Measurements from ENCODE around the gene CTSL. TPM values are rescaled to one million over a fixed set of nuclear protein-coding genes. Genes with fewer than 3 reads are reported as not detected.

CTSL gene
- total and polyA plus RNA-seq, 2 experiments from 2014 or later = 34.5 to 35.3 TPM

DNA sequence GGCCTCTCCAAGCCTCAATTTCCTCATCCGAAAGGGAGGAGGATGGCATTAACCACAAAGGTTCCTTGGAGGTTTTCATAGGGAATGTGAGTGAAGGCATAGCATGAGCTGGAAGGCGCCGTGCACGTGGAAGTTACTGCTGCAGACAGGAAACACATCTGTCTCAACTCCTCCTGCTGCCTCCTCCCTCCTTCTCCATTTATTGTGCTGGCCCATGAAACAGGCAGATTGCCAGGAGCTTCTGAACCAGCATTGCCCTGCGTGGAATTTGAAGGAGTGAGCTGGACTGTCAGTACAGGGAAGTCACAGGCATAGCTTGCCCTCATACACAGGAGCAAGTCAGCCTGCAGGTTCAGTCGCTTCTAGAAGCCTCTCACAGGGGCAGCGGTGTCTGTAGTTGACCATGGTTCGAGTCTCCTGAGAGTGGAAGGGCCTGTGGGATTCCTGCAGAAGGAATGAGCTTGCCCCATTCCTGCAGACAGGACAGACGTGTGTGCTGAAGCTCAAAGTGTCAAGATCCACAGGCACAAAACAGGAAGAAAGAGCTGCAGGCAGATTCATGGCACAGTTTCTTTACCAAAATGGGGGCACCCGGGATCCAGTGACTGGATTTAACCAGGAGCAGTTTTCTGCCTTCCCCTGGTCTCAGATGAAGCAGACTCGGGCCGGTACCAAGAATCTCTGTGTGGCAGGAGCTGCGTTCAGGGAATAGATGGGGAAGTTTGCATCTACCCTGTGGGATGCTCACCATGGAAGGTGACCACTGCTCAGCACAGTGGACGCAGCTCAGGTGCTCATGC is 48.7 kb upstream of the CTSL start (continued):
- TF ChIP-seq, protein P1, sequence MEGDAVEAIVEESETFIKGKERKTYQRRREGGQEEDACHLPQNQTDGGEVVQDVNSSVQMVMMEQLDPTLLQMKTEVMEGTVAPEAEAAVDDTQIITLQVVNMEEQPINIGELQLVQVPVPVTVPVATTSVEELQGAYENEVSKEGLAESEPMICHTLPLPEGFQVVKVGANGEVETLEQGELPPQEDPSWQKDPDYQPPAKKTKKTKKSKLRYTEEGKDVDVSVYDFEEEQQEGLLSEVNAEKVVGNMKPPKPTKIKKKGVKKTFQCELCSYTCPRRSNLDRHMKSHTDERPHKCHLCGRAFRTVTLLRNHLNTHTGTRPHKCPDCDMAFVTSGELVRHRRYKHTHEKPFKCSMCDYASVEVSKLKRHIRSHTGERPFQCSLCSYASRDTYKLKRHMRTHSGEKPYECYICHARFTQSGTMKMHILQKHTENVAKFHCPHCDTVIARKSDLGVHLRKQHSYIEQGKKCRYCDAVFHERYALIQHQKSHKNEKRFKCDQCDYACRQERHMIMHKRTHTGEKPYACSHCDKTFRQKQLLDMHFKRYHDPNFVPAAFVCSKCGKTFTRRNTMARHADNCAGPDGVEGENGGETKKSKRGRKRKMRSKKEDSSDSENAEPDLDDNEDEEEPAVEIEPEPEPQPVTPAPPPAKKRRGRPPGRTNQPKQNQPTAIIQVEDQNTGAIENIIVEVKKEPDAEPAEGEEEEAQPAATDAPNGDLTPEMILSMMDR (conservative IDR thresholded peaks at IDR 0.05; ENCODE audit: low read depth in 2 of 2) = no peak
- TF ChIP-seq STAT1 (IDR thresholded peaks at IDR 0.05; ENCODE audit: unreplicated experiment) (no peak), ZNF114 (CRISPR knock-in tag; IDR thresholded peaks at IDR 0.05) (no peak)

DNA sequence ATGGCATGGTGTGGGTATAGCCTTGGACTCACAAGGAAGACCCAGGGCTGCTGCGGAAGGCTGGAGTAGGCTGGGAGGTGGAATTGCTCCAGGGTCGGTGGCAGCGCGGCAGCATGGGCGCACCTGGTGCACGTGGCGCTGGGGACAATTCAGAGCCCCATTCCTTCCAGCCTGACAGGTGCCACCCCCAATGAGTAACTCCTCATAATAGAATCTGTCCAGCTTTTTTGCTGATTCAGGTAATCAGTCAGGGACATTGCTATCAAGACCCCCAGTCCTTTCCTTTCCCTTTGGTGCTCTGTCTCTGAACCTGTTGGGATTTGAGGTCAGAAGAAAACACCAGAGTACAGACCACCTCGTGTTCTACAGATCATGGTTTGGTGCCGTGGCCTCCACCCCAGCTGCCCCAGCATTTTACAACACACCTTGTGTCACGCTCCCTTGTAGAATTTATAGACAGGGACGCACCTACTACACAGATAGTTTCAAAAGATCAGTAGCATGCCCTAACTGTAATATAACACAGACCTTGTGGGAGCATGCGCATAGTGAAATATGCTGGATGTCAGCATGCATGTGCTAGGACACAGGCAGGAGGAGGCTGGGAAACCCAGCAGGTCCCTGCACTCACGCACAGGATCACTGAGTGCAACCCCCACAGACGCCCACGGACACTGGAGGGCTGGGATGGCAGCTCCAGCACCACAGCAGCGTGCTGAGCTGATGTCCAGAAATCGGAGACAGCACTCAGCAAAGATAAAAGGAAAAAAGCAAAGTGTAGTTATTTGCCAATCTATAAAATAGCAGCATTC is 47.9 kb upstream of the CTSL start:
- Mint-ChIP-seq H3K27ac (0 out of 2 replicates have a peak overlapping the region, but pooled peaks have one; percentile 46), H3K27me3 (ENCODE audit: insufficient read depth, low read depth, poor library complexity) (peaks cover 10% of the 10 kb centered on the region), H3K9me3 (no peaks in the 10 kb centered on the region), H3K4me3 (no peak overlapping the region), H3K4me1 (peaks cover 10% of the 10 kb centered on the region), H3K36me3 (ENCODE audit: low read depth) (peaks cover 43% of the 10 kb centered on the region)
- ATAC-seq (no peak; the same call in 2 of the 3 replicates), DNase-seq (ENCODE audit: low spot score) (no peak)
- Histone ChIP-seq H3K27me3 (ENCODE audit: insufficient read depth) (no peaks in the 10 kb centered on the region), H3K79me2 (replicated peaks; ENCODE audit: insufficient read depth) (no peaks in the 10 kb centered on the region), H3K36me3 (ENCODE audit: insufficient read depth) (peaks cover 14% of the 10 kb centered on the region), H3K27ac (ENCODE audit: low read depth) (no peak overlapping the region), H3K9me2 (ENCODE audit: insufficient read depth) (no peaks in the 10 kb centered on the region), H2AFZ (no peak overlapping the region), H3K4me3 (no peak overlapping the region), H3F3A (replicated peaks; ENCODE audit: low read depth) (no peaks in the 10 kb centered on the region), H4K20me1 (replicated peaks; ENCODE audit: insufficient read depth) (peaks cover 5% of the 10 kb centered on the region), H3K4me2 (no peak overlapping the region), H3K4me1 (ENCODE audit: insufficient read depth) (no peaks in the 10 kb centered on the region)
- TF ChIP-seq, protein P2, sequence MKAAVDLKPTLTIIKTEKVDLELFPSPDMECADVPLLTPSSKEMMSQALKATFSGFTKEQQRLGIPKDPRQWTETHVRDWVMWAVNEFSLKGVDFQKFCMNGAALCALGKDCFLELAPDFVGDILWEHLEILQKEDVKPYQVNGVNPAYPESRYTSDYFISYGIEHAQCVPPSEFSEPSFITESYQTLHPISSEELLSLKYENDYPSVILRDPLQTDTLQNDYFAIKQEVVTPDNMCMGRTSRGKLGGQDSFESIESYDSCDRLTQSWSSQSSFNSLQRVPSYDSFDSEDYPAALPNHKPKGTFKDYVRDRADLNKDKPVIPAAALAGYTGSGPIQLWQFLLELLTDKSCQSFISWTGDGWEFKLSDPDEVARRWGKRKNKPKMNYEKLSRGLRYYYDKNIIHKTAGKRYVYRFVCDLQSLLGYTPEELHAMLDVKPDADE (IDR thresholded peaks at IDR 0.05) = no peak
- TF ChIP-seq STAT1 (IDR thresholded peaks at IDR 0.05; ENCODE audit: unreplicated experiment) = no peak
- TF ChIP-seq ZNF331 (CRISPR knock-in tag; IDR thresholded peaks at IDR 0.05; ENCODE audit: low read depth) = no peak
- no peak for TF ChIP-seq NANOG (IDR thresholded peaks at IDR 0.05; ENCODE audit: borderline replicate concordance)
- no peak for TF ChIP-seq EZH2 (IDR thresholded peaks at IDR 0.05; ENCODE audit: low read depth, unreplicated experiment)
- TF ChIP-seq POLR2AphosphoS5 (IDR thresholded peaks at IDR 0.05; ENCODE audit: low read depth) = no peak
- TF ChIP-seq EZH2phosphoT487 (IDR thresholded peaks at IDR 0.05; ENCODE audit: unreplicated experiment) = no peak
- TF ChIP-seq, protein P3, sequence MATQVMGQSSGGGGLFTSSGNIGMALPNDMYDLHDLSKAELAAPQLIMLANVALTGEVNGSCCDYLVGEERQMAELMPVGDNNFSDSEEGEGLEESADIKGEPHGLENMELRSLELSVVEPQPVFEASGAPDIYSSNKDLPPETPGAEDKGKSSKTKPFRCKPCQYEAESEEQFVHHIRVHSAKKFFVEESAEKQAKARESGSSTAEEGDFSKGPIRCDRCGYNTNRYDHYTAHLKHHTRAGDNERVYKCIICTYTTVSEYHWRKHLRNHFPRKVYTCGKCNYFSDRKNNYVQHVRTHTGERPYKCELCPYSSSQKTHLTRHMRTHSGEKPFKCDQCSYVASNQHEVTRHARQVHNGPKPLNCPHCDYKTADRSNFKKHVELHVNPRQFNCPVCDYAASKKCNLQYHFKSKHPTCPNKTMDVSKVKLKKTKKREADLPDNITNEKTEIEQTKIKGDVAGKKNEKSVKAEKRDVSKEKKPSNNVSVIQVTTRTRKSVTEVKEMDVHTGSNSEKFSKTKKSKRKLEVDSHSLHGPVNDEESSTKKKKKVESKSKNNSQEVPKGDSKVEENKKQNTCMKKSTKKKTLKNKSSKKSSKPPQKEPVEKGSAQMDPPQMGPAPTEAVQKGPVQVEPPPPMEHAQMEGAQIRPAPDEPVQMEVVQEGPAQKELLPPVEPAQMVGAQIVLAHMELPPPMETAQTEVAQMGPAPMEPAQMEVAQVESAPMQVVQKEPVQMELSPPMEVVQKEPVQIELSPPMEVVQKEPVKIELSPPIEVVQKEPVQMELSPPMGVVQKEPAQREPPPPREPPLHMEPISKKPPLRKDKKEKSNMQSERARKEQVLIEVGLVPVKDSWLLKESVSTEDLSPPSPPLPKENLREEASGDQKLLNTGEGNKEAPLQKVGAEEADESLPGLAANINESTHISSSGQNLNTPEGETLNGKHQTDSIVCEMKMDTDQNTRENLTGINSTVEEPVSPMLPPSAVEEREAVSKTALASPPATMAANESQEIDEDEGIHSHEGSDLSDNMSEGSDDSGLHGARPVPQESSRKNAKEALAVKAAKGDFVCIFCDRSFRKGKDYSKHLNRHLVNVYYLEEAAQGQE (IDR thresholded peaks at IDR 0.05; ENCODE audit: unreplicated experiment) = no peak
- no peak for TF ChIP-seq JUNB (IDR thresholded peaks at IDR 0.05; ENCODE audit: unreplicated experiment)
- TF ChIP-seq ZNF114 (CRISPR knock-in tag; IDR thresholded peaks at IDR 0.05) = no peak
- TF ChIP-seq, protein P1 (conservative IDR thresholded peaks at IDR 0.05; ENCODE audit: low read depth in 2 of 2) = no peak
